NCI-H1105 treated with DMSO at 0.1 percent for 48 hours (cell line): Measurements from ENCODE around the gene EVA1B.

Experiments
- DNase-seq: peaks from one replicate; lab custom pipeline; 2025; lab: John Stamatoyannopoulos, UW

The EVA1B gene

GRCh38 chr1:36279110-36279788, 44.2 kb downstream of the EVA1B start:
- no peak for DNase-seq

GRCh38 chr1:36276688-36277087, 46.8 kb downstream of the EVA1B start:
- no peak for DNase-seq

GRCh38 chr1:36274201-36274600, 49.2 kb downstream of the EVA1B start:
- no peak for DNase-seq

- no peak for DNase-seq
Measured at GRCh38 chr1:36273024-36273423, 50.4 kb downstream of the EVA1B start.
